GM21447 (cell line): Measurements from ENCODE around the gene EHMT2.
"Not testable (repeated sequence)": the region's sequence is repeated elsewhere in the genome, so short reads cannot be mapped to it uniquely, and the experiment has no call there.

Experiments
- ATAC-seq: cut with Tn5 transposase; IDR thresholded peaks from one replicate; pipeline ENCODE4 v1.9.1; 2021; ENCODE audit not compliant: unreplicated experiment

Gene EHMT2

DNA sequence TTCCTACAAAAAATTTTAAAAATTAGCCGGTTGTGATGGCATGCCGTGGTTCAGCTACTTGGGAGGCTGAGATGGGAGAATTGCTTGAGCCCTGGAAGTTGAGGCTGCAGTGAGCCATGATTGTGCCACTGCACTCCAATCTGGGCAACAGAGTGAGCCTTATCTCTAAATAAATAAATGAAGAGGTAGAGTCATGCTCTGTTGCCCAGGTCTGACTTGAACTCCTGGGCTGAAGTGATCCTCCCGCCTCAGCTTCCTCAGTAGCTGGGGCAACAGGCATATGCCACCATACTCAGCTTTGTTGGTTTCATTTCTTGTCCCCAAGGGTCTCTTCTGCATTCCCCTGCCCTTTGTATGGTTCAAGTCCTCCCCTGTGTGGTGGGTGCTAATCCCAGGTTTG lies 53.0 kb downstream of the EHMT2 start:
- no peak for ATAC-seq

DNA sequence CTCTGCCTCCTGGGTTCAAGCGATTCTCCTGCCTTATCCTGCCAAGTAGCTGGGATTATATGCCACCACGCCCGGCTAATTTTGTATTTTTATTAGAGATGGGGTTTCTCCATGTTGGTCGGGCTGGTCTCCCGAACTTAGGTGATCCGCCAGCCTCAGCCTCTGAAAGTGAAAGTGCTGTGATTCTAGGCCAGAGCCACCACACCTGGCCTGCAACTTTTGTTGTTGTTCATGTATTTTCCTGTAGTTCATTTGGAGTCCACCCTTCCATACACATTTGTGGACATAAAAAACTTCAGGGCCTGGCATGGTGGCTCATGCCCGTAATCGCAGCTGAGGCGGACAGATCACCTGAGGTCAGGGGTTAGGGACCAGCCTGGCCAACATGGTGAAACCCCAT lies 55.4 kb downstream of the EHMT2 start:
- no peak for ATAC-seq

DNA sequence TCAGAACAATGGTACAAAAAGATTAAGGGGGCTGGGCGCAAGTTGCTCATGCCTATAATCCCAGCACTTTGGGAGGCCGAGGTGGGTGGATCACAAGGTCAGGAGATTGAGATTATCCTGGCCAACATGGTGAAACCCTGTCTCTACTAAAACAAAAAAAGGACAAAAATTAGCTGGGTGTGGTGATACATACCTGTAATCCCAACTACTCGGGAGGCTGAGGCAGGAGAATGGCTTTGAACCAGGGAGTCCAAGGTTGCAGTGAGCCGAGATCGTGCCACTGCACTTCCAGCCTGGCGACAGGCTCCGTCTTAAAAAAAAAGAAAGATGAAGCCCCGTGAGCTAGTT lies 57.7 kb downstream of the EHMT2 start:
- ATAC-seq: not testable (repeated sequence)

DNA sequence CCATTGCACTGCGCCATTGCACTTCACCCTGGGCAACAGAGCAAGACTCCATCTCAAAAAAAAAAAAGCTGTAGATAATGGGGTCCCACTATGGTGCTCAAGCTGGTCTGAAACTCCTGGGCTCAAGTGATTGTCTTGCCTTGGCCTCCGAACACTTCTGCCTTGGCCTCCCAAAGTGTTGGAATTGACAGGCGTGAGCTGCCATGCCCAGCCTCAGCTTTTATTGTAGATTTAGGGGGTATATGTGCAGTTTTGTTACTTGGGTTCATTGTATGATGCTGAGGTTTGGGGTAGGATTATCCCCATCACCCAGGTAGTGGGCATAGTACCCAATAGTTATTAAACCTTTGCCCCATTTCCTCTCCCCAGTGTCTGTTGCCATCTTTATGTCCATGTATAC lies 58.5 kb downstream of the EHMT2 start:
- no peak for ATAC-seq

- not testable (repeated sequence) for ATAC-seq
These were observed 59.4 kb downstream of the EHMT2 start for GRCh38 chr6:31838114-31838553.

DNA sequence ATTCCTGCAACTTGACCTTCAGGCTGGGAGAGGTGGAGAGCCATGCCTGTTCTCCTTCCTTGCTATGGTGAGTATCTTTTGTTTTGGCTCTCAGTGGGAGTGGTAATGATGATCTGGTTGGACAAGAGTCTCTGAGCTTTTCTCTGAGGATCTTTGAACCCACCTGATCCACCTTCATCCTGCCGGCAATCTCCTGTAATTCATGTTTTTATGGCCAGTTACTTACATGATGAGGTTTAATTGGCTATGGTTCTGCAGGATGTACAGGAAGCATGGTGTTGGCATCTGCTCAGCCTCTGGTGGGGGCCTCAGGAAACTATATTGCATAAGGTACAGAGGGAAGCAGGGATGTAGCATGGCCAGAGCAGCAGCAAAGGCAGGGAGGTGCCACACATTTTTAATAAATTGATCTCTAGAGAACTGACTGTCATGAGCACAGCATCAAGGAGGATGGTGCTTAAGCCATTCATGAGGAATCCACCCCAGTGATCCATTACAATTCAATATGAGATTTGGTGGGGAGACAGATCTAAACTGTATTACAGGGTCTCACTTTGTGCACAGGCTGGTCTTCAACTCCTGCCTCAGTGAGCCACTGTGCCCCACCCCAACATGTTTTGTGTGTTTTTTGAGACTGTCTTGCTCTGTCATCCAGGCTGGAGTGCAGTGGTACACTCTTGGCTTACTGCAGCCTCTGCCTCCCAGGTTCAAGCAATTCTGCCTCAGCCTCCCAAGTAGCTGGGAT lies 60.0 kb downstream of the EHMT2 start:
- no peak for ATAC-seq

DNA sequence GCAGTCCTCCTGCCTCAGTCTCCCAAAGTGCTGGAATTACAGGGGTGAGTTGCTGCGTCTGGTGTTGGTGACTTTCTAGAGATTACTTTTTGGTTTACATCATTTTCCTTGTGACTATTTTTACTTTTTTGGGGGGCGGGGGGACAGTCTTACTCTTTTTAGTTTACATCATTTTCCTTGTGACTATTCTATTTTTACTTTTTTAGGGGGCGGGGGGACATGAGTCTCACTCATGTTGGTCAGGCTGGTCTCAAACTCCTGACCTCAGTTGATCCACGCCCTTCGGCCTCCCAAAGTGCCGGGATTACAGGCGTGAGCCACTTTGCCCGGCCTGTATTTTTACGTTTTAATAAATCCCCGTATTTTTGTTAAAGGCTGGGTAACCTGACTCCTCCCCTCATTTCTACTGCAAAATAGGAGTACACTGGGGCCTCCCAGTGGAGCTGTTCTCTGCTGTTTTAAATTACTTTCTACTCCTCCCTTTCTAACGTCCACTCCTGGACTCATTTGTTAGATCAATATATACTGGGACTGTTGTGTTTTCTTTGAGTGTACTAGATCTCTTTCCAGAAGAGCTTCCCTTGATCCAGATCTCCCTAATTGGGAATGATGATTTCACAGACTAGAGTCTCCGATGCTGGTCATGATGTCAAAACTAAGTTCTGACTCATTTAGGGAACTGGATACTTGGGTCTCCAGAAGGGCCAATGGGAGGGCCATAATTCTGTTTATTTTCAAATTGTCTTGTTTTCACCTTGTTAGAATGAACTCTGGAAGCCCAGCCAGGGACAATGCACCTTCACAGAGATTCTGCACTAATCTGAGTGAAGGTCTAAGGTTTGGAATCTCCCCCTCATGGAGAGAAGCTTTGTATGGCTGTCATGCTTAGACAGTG lies 60.8 kb downstream of the EHMT2 start:
- no peak for ATAC-seq

- ATAC-seq: no peak
These were observed 61.4 kb downstream of the EHMT2 start for GRCh38 chr6:31836047-31836473.

GRCh38 chr6:31834367-31835250 lies 62.9 kb downstream of the EHMT2 start:
- ATAC-seq: peak; percentile 39

GRCh38 chr6:31831350-31832215 lies 65.9 kb downstream of the EHMT2 start:
- no peak for ATAC-seq

DNA sequence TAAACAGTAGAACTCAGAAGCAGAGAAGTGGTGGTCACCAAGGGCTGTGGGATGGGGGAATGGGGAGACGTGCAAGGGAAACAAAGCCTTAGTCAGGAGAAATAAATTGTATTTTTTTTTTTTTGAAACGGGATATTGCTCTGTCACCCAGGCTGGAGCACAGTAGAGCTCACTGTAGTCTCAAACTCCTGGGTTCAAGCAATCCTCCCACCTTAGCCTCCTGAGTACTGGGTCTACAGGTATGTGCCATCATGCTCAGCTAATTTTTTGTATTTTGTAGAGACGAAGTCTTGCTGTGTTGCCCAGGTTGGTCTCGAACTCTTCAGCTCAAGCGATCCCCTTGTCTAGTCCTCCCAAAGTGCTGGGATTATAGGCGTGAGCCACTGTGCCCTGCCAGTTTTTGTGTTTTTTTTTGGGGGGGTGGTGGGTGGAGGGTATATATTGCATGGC lies 66.6 kb downstream of the EHMT2 start:
- ATAC-seq: no peak
